RPMI8226 (cell line): Measurements from ENCODE around the gene TMEM38B.
"Not testable (repeated sequence)": the region's sequence is repeated elsewhere in the genome, so short reads cannot be mapped to it uniquely, and the experiment has no call there.

ENCODE experiments used
- DNase-seq: peaks from one replicate; pipeline ENCODE4 v3.0.0-alpha.2; 2015

TMEM38B gene

GRCh38 chr9:105728230-105728629 lies 33.9 kb downstream of the TMEM38B start:
- DNase-seq: not testable (repeated sequence)

GRCh38 chr9:105731420-105731819 lies 37.1 kb downstream of the TMEM38B start:
- DNase-seq: not testable (repeated sequence)

GRCh38 chr9:105735366-105735765 lies 41.0 kb downstream of the TMEM38B start:
- DNase-seq: no peak

- no peak for DNase-seq
Measured at GRCh38 chr9:105737205-105737604, 42.9 kb downstream of the TMEM38B start.

- DNase-seq: no peak
Measured at GRCh38 chr9:105742088-105742487, 47.7 kb downstream of the TMEM38B start.

GRCh38 chr9:105747325-105747724 lies 53.0 kb downstream of the TMEM38B start:
- not testable (repeated sequence) for DNase-seq

GRCh38 chr9:105751761-105752160 lies 57.4 kb downstream of the TMEM38B start:
- DNase-seq: no peak

- DNase-seq: no peak
Measured at GRCh38 chr9:105757496-105758251, 63.3 kb downstream of the TMEM38B start.

- no peak for DNase-seq
Measured at GRCh38 chr9:105760053-105760452, 65.7 kb downstream of the TMEM38B start.

- DNase-seq: not testable (repeated sequence)
Measured at GRCh38 chr9:105782561-105783494, 88.5 kb downstream of the TMEM38B start.

GRCh38 chr9:105783495-105783872 lies 89.1 kb downstream of the TMEM38B start:
- not testable (repeated sequence) for DNase-seq

- DNase-seq: not testable (repeated sequence)
Measured at GRCh38 chr9:105786796-105787195, 92.5 kb downstream of the TMEM38B start.

- no peak for DNase-seq
Measured at GRCh38 chr9:105816202-105816744, 121.9 kb downstream of the TMEM38B start.

- no peak for DNase-seq
Measured at GRCh38 chr9:105816981-105817380, 122.6 kb downstream of the TMEM38B start.

GRCh38 chr9:105818903-105819302 lies 124.6 kb downstream of the TMEM38B start:
- no peak for DNase-seq

- DNase-seq: no peak
Measured at GRCh38 chr9:105822814-105823213, 128.5 kb downstream of the TMEM38B start.
